Spleen (tissue), 11 donors: ENCODE data around the gene BCAR3. TPM values are rescaled to one million over a fixed set of nuclear protein-coding genes. Genes with fewer than 3 reads are reported as not detected.

Source experiments
- DNase-seq: peaks from one replicate; pipeline ENCODE4 v3.0.0-alpha.2; 2020
- H3K27ac ChIP-seq, 8 donors: fragments of 200-600 bp; sonication (generic) in 7 of 8; 1 replicate in 4 of 8; 2 replicates in 4 of 8; pipeline versions ENCODE4 v1.5.0 to v1.8.0; 2016 to 2021; ENCODE audit warnings: inconsistent platforms in 4 of 8, mild to moderate bottlenecking in 4 of 8, moderate library complexity in 1 of 8
- H3K27me3 ChIP-seq, 7 donors: fragments of 200-600 bp; sonication (generic) in 6 of 7; replicated peaks in 1 of 7; 1 replicate in 4 of 7; 2 replicates in 3 of 7; pipeline versions ENCODE4 v1.5.0 to v1.8.0; 2016 to 2021; ENCODE audit warnings: inconsistent platforms in 3 of 7, mild to moderate bottlenecking in 1 of 7
- H3K36me3 ChIP-seq, 6 donors: fragments of 200-600 bp; sonication (generic) in 5 of 6; 1 replicate in 4 of 6; 2 replicates in 2 of 6; pipeline versions ENCODE4 v1.5.0 to v1.8.0; 2016 to 2021; ENCODE audit warnings: inconsistent platforms in 2 of 6
- H3K4me1 ChIP-seq, 6 donors: fragments of 200-600 bp; sonication (generic) in 5 of 6; 1 replicate in 3 of 6; 2 replicates in 3 of 6; pipeline versions ENCODE4 v1.5.0 to v1.8.0; 2016 to 2021; ENCODE audit warnings: inconsistent platforms in 3 of 6
- H3K4me3 ChIP-seq, 8 donors: fragments of 200-600 bp; sonication (generic) in 7 of 8; 1 replicate in 4 of 8; 2 replicates in 4 of 8; pipeline versions ENCODE4 v1.5.0 to v1.8.0; 2016 to 2021; ENCODE audit warnings: inconsistent platforms in 4 of 8, mild to moderate bottlenecking in 4 of 8, moderate library complexity in 2 of 8
- H3K9me3 ChIP-seq, 8 donors: fragments of 200-600 bp; sonication (generic) in 7 of 8; 1 replicate in 4 of 8; 2 replicates in 4 of 8; pipeline versions ENCODE4 v1.5.0 to v1.8.0; 2016 to 2021; ENCODE audit warnings: inconsistent platforms in 4 of 8
- CTCF ChIP-seq, 11 experiments: fragments of 200-600 bp in 7 of 11; fragments of 450-650 bp in 4 of 11; sonication (generic) in 4 of 11; IDR thresholded peaks in 8 of 11; conservative IDR thresholded peaks in 3 of 11; 1 replicate in 7 of 11; 2 replicates in 4 of 11; pipeline versions ENCODE4 v1.4.0 to v1.8.0; 2016 to 2021; ENCODE audit warnings: antibody characterized with exemption in 11 of 11, inconsistent platforms in 4 of 11, mild to moderate bottlenecking in 1 of 11
- POLR2A ChIP-seq, 3 donors: fragments of 450-650 bp; IDR thresholded peaks; one replicate each; pipeline ENCODE4 v1.5.1; 2017; ENCODE audit warnings: antibody characterized with exemption in 3 of 3, mild to moderate bottlenecking in 1 of 3
- POLR2AphosphoS5 ChIP-seq, 3 donors: sonication (generic); formaldehyde crosslinking; IDR thresholded peaks; one replicate each; pipeline ENCODE4 v1.5.1; 2017; ENCODE audit warnings: antibody characterized with exemption in 3 of 3
- WGBS, 5 donors: extraction: QIAGEN DNeasy Blood & Tissue Kit in 3 of 5; methylation state at CpG; one replicate each; pipeline versions ENCODE4 v1.1.5 to v1.1.7; 2013 to 2018; 5-methylcytosine and 5-hydroxymethylcytosine counted together
- intact Hi-C: fragments of 100-400 bp; cut with DNase I; formaldehyde crosslinking; loops from one replicate; pipeline ENCODE4 v1.15.0; 2023; ENCODE audit warnings: low total_unique reads
- polyA plus RNA-seq, 3 donors: library from polyadenylated mRNA; stranded (reverse); fragments of 200-250 nt; gene quantifications; one replicate each; pipeline ENCODE4 v1.2.1, GENCODE V29; 2013
- total RNA-seq, 7 donors: library from RNA; depleted of rRNA in 3 of 7; stranded (reverse); fragments of >200 nt in 3 of 7; fragmentation: NEBNext Ultra II Directional in 4 of 7; extraction: Animal tissue kit (Norgen Biotek cat#: 25700) in 4 of 7; gene quantifications; one replicate each; pipeline versions ENCODE4 v1.1.0 to v1.2.1, GENCODE V29; 2016 to 2021
- donor health status: healthy with polysubstance abuse.
- donor health status: DM: no; HTN: no; CAD: no; lungs with moderate emphysema.
- donor health status: DM: no; HTN: no; CAD: no.
- donor health status: Bipolar disorder and iron deficiency.
- donor health status: healthy.
- donor health status: DM: no; HTN: no; CAD: no.
- donor health status: DM: yes; HTN: yes; CAD: no.

Gene BCAR3
- total and polyA plus RNA-seq, 10 donors: 3.5 to 18.0 (median 11.8) TPM

- Histone ChIP-seq H3K27me3 (no peaks in the 10 kb centered on the region), H3K9me3 (no peaks in the 10 kb centered on the region), H3K27ac (no peak overlapping the region), H3K4me3 (no peak overlapping the region), H3K36me3 (peaks cover 0 to 85% (median 13%) of the 10 kb centered on the region in 6 donors), H3K4me1 (no peaks in the 10 kb centered on the region)
- 89 to 98% (median 95%) methylated on average over 10 of the region's 10 CpGs for WGBS, 5 donors
- TF ChIP-seq CTCF (IDR thresholded peaks at IDR 0.05 in 8 of 11, conservative IDR thresholded peaks at IDR 0.05 in 3 of 11): no peak
- no peak for TF ChIP-seq POLR2A (IDR thresholded peaks at IDR 0.05)
- no peak for TF ChIP-seq POLR2AphosphoS5 (IDR thresholded peaks at IDR 0.05)
- no peak for DNase-seq
- intact Hi-C loops: no loop called here
Observed at GRCh38 chr1:93575621-93576284, 105.9 kb downstream of the BCAR3 start.

- no peak overlapping the region for H3K27ac ChIP-seq
- TF ChIP-seq POLR2A (IDR thresholded peaks at IDR 0.05): no peak
- no peak for TF ChIP-seq POLR2AphosphoS5 (IDR thresholded peaks at IDR 0.05)
- no peak for TF ChIP-seq CTCF (IDR thresholded peaks at IDR 0.05 in 8 of 11, conservative IDR thresholded peaks at IDR 0.05 in 3 of 11)
- no peak overlapping the region for H3K4me3 ChIP-seq
- H3K27me3 ChIP-seq: no peaks in the 10 kb centered on the region
- no peak for DNase-seq
- peaks cover 0 to 88% (median 20%) of the 10 kb centered on the region in 6 donors for H3K36me3 ChIP-seq
- H3K4me1 ChIP-seq: no peaks in the 10 kb centered on the region
- WGBS, 5 donors: 89 to 98% (median 92%) methylated on average over 6 of the region's 6 CpGs
- no peaks in the 10 kb centered on the region for H3K9me3 ChIP-seq
- intact Hi-C loops: no loop called here
Observed at GRCh38 chr1:93574991-93575390, 106.6 kb downstream of the BCAR3 start.

GRCh38 chr1:93574511-93574910, 107.1 kb downstream of the BCAR3 start:
- Histone ChIP-seq H3K4me3 (no peak overlapping the region), H3K27me3 (no peaks in the 10 kb centered on the region), H3K9me3 (no peaks in the 10 kb centered on the region), H3K4me1 (no peaks in the 10 kb centered on the region), H3K36me3 (peaks cover 0 to 88% (median 20%) of the 10 kb centered on the region in 6 donors), H3K27ac (no peak overlapping the region)
- intact Hi-C loops: no loop called here
- DNase-seq: no peak
- no peak for TF ChIP-seq POLR2AphosphoS5 (IDR thresholded peaks at IDR 0.05)
- TF ChIP-seq CTCF (IDR thresholded peaks at IDR 0.05 in 8 of 11, conservative IDR thresholded peaks at IDR 0.05 in 3 of 11): no peak
- no peak for TF ChIP-seq POLR2A (IDR thresholded peaks at IDR 0.05)
- 87 to 95% (median 93%) methylated on average over 7 of the region's 7 CpGs for WGBS, 5 donors

- no peak overlapping the region for H3K27ac ChIP-seq
- no peak for TF ChIP-seq CTCF (IDR thresholded peaks at IDR 0.05 in 8 of 11, conservative IDR thresholded peaks at IDR 0.05 in 3 of 11)
- TF ChIP-seq POLR2AphosphoS5 (IDR thresholded peaks at IDR 0.05): no peak
- no peak for TF ChIP-seq POLR2A (IDR thresholded peaks at IDR 0.05)
- H3K36me3 ChIP-seq: peaks cover 0 to 88% (median 23%) of the 10 kb centered on the region in 6 donors
Observed at GRCh38 chr1:93573940-93574469, 107.6 kb downstream of the BCAR3 start.

More at GRCh38 chr1:93573940-93574469, 107.6 kb downstream of the BCAR3 start:
- Histone ChIP-seq H3K4me3 (no peak overlapping the region), H3K9me3 (no peaks in the 10 kb centered on the region), H3K27me3 (no peaks in the 10 kb centered on the region), H3K4me1 (no peaks in the 10 kb centered on the region)
- no peak for DNase-seq
- 76 to 94% (median 85%) methylated on average over 1 of the region's 1 CpG for WGBS, 5 donors
- intact Hi-C loops: no loop called here
